PFSK-1 (cell line): ENCODE results near the gene SMDT1.

Source experiments
- FOXP2 ChIP-seq: optimal IDR thresholded peaks from 2 replicates; pipeline ENCODE3; 2011; ENCODE audit warnings: borderline replicate concordance, control low read depth, inconsistent platforms; ENCODE audit not compliant: insufficient read depth; ENCODE audit errors: extremely low read length, extremely low read depth
- POLR2AphosphoS5 ChIP-seq: IDR thresholded peaks from 2 replicates; pipeline ENCODE4 v1.6.1; 2012; ENCODE audit warnings: low read depth, mild to moderate bottlenecking, control low read depth, low read length, moderate library complexity
- REST ChIP-seq, 2 experiments: IDR thresholded peaks; 2 replicates each; pipeline versions ENCODE4 v1.6.1 to v1.8.0; 2011 to 2012; ENCODE audit warnings: low read depth in 2 of 2, low read length in 2 of 2, control low read depth in 1 of 2, inconsistent platforms in 1 of 2, mild to moderate bottlenecking in 1 of 2, moderate library complexity in 1 of 2; ENCODE audit not compliant: insufficient read depth in 1 of 2
- SIN3A ChIP-seq: IDR thresholded peaks from 2 replicates; pipeline ENCODE4 v1.6.1; 2012; ENCODE audit warnings: mild to moderate bottlenecking, low read length, moderate library complexity, borderline replicate concordance; ENCODE audit not compliant: insufficient read depth
- TAF1 ChIP-seq: IDR thresholded peaks from 2 replicates; pipeline ENCODE4 v1.6.1; 2012; ENCODE audit warnings: low read length, control low read depth, borderline replicate concordance; ENCODE audit not compliant: insufficient read depth

SMDT1 gene

GRCh38 chr22:42070517-42071422 is 8.7 kb upstream of the SMDT1 start, which contains the start of gene NAGA:
Gene NAGA, minus strand, starts transcription at chr22:42070812. Its CDS starts 515 bp downstream, at chr22:42070297.
- TF ChIP-seq FOXP2 (peak; percentile 41), POLR2AphosphoS5 (peak; percentile 73), REST (IDR thresholded peaks at IDR 0.05; ENCODE audit: insufficient read depth in 1 of 2, low read depth in 2 of 2, low read length in 2 of 2) (no peak), TAF1 (peak; percentile 60; the same call in 1 of the 2 replicates), SIN3A (no peak)

GRCh38 chr22:42072606-42073330 is 6.7 kb upstream of the SMDT1 start:
- TF ChIP-seq FOXP2, result no peak
- no peak for TF ChIP-seq SIN3A
- TF ChIP-seq REST (IDR thresholded peaks at IDR 0.05; ENCODE audit: insufficient read depth in 1 of 2, low read depth in 2 of 2, low read length in 2 of 2), result no peak
- no peak for TF ChIP-seq TAF1
- no peak for TF ChIP-seq POLR2AphosphoS5

GRCh38 chr22:42073621-42074041 is 5.9 kb upstream of the SMDT1 start:
- no peak for TF ChIP-seq SIN3A

GRCh38 chr22:42074132-42074811 is 5.2 kb upstream of the SMDT1 start, which contains the start of gene PHETA2:
Gene PHETA2, plus strand, starts transcription at chr22:42074248. Its CDS starts 3,046 bp downstream, at chr22:42077294.
- no peak for TF ChIP-seq POLR2AphosphoS5
- no peak for TF ChIP-seq SIN3A
- no peak for TF ChIP-seq REST (IDR thresholded peaks at IDR 0.05; ENCODE audit: insufficient read depth in 1 of 2, low read depth in 2 of 2, low read length in 2 of 2)
- no peak for TF ChIP-seq TAF1
- TF ChIP-seq FOXP2, result no peak
